Measurements from ENCODE around the gene ITPKB.
"Not testable (repeated sequence)": the region's sequence is repeated elsewhere in the genome, so short reads cannot be mapped to it uniquely, and the experiment has no call there.

The ITPKB gene

GRCh38 chr1:226736001-226736907 is 2.8 kb downstream of the ITPKB start:
- peak in 37 of 42 donors; percentile 31 to 87 (median 65) for DNase-seq
- intact Hi-C loops (cut with DNase I) = loop anchor here (2.0 to 5.0 kb wide), 4 partner anchors 33 to 201 kb away; no protein-coding TSS in a partner anchor

GRCh38 chr1:226735576-226735975 is 3.5 kb downstream of the ITPKB start:
- peak in 1 of 42 donors; percentile 12 for DNase-seq
- intact Hi-C loops (cut with DNase I) = loop anchor here (5.0 kb wide), 3 partner anchors 87 to 202 kb away; no protein-coding TSS in a partner anchor

DNA sequence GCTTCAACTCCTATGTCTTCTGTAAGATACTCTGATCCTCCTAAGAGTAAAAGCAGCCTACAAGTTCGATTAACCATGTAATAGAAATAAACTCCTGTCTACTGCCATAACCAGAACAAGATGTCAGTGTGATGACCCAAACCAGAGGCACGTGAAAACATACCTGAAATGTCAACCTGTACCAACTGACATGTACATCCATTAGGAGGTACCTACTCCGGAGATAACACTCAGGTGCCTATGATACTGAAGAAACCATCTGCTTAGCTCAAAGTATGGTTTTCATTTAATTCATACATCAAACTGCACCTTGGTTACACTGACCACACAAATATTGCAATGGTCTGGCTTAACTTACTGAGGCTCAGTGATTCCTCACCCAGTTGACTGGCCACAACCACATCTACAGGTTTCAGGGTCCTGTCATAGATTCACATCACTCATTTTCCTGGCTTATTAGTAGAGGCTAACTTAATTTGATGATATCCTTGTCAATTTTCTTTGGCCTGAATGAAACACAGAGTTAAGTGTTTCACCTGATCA is 4.4 kb downstream of the ITPKB start:
- intact Hi-C loops (cut with DNase I) = loop anchor here (5.0 kb wide), 3 partner anchors 88 to 203 kb away; no protein-coding TSS in a partner anchor
- DNase-seq = no peak

GRCh38 chr1:226733876-226734275 is 5.2 kb downstream of the ITPKB start:
- intact Hi-C loops (cut with DNase I) = no loop called here
- DNase-seq = no peak

DNA sequence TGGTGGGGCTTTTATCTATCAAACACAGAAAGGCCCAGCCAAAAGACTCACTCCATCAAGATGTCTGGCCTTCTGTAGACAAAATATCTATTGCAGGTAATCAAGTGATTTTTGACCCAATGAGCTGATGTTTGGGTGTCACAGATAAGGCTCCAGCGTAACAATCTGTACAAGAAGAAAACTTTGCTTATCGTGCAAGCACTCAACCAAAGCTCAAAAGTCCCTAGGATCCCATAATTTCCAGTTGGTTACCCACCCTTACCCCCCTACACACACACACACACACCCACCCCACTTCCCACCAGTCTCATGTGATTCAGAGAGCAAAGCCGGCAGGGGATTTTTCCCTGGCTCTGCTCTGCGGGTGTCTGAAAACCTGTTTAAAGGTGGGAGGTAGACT is 5.8 kb downstream of the ITPKB start:
- intact Hi-C loops (cut with DNase I) = no loop called here
- DNase-seq = peak in 1 of 42 donors; percentile 5

DNA sequence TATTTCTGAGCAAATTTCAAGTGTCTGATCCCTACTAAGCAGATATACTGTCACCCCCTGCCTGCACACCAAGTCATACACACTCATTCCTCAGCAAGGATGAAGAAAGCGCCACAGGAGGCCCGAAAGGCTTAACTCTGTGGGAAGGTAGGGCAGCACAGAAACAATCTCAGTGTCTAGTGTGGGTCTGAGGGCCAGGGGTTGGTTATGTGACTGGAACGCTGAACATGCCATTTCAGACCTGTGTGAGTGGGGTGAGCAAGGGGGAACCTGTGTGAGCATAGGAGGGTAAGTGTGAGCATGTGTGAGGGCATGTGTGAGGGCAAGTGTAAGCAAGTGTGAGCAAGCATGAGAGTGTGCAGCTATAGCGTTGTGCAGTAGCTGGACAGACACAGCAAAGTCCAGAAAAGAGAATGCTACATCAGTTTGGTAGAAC is 6.2 kb downstream of the ITPKB start:
- peak in 1 of 42 donors; percentile 13 for DNase-seq
- intact Hi-C loops (cut with DNase I) = no loop called here

- DNase-seq = no peak
- intact Hi-C loops (cut with DNase I) = no loop called here
Observed at GRCh38 chr1:226731257-226731893, 7.7 kb downstream of the ITPKB start.

GRCh38 chr1:226730836-226731235 is 8.2 kb downstream of the ITPKB start:
- intact Hi-C loops (cut with DNase I) = no loop called here
- DNase-seq = no peak

DNA sequence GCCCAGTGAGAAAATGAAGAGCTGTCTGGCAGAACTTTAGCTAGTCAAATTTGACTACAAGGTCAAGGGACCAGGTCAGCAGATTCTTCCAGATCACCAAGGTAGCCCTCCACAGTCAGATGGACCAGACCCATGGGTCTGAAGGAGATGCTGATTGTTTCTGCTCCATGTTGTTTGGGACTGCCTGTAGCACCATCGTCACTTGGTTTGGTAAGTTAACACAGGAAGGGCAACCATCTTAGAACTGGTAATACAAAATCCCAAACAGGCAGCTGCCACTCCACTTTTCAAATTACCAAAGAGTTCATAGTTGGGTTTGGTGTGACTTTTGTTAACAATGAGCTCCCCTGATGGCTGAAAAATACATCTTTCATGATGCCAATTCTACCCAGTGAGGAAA is 9.0 kb downstream of the ITPKB start:
- intact Hi-C loops (cut with DNase I) = no loop called here
- DNase-seq = no peak

DNA sequence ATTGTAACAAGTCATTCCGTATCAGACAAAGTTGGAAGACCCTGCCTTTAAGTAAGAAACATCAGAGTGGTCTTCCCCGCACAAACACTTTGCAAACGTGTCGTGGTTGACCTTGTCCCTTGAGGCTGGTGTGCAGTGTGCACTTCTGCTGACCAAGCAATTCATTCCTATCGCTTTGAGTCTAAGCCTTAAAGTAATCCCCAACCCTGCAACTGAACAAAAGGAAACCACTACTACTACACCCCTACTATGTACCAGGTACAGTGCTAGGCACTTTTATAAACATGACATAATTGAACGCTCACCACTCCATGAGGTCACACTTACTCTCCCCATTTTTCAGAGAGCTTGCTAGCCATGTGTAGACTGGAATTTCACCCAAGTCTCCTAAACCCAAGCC is 10.6 kb downstream of the ITPKB start:
- intact Hi-C loops (cut with DNase I) = no loop called here
- DNase-seq = no peak

GRCh38 chr1:226725897-226726267 is 13.2 kb downstream of the ITPKB start:
- DNase-seq = no peak
- intact Hi-C loops (cut with DNase I) = no loop called here

DNA sequence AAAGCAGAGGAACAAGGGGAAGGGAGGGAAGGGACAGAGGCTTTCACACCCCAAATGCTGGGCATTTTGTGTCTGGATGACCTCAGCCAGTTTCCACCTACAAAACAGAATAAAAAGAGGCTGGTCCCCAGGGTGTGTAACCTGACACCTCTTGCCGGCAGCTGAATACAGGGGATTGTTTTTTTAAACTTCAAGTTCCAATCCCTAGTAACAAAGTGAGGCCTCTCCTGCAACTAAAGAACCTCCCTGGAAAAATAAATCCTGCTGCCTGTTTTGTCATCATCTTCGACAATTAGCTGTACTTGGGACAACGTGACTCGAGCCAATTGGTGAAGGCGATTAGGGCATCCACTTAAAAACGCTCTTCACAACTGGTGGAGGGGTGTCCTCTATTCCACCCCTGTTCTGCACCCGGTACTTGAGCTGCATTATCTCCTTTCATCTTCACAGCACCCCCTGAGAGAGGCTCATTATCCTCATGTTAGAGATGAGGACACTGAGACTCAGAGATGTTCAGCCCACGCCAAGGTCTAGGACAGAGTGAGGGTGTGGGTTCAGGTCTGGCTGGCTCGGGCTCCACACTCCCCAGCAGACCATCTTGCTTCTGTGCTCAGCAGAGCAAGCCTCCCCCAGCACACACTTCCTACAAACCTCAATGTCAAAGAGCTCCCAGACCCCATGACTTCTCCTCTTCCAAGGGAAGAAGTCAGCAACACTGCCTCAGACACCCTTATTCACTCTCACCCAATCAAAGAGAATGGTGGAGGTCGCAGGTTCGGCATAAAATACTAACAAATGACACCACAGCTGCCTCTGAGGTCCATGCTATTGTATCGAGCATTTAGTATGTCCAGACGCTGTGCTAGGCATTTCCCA is 15.2 kb downstream of the ITPKB start:
- intact Hi-C loops (cut with DNase I) = no loop called here

GRCh38 chr1:226722901-226723656 is 16.0 kb downstream of the ITPKB start:
- intact Hi-C loops (cut with DNase I) = no loop called here
- peak in 1 of 42 donors; percentile 15 for DNase-seq

More for the DNA sequence above, 15.2 kb downstream of the ITPKB start:
- DNase-seq = no peak

DNA sequence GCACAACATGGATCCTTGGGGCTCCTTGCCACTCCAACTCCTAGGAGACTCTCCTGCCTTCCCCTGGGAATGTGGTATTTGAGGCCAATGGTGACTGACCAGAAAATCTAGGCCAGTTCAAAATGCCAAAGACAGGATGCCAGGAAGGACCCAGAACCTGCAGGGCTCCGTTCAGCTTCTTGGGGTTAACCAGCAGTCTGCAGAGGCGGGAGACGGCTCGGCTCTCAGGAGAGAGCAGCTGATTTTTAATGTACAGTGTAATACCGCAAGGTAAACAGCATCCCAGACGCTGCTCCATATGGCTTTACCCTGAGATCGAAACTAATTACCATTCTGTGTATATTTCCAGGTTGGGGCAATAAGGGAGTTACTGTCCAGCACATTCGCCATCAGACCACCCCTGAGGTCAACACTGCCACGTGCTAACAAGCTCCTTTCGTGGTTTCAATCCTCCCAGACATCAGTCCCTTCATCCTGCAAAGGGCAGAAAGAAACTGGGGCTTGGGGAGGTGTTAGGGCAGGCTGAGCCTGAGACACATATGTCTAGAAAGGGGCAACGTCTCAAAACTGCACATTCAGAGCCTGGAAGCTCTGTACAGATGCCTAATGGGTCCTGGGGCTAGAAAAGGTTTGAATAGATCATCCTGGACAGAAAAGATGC is 16.7 kb downstream of the ITPKB start:
- peak in 6 of 42 donors; percentile 15 to 59 (median 45) for DNase-seq
- intact Hi-C loops (cut with DNase I) = no loop called here

GRCh38 chr1:226720574-226720973 is 18.5 kb downstream of the ITPKB start:
- intact Hi-C loops (cut with DNase I) = not testable (repeated sequence)
- peak in 1 of 42 donors; percentile 15 for DNase-seq

DNA sequence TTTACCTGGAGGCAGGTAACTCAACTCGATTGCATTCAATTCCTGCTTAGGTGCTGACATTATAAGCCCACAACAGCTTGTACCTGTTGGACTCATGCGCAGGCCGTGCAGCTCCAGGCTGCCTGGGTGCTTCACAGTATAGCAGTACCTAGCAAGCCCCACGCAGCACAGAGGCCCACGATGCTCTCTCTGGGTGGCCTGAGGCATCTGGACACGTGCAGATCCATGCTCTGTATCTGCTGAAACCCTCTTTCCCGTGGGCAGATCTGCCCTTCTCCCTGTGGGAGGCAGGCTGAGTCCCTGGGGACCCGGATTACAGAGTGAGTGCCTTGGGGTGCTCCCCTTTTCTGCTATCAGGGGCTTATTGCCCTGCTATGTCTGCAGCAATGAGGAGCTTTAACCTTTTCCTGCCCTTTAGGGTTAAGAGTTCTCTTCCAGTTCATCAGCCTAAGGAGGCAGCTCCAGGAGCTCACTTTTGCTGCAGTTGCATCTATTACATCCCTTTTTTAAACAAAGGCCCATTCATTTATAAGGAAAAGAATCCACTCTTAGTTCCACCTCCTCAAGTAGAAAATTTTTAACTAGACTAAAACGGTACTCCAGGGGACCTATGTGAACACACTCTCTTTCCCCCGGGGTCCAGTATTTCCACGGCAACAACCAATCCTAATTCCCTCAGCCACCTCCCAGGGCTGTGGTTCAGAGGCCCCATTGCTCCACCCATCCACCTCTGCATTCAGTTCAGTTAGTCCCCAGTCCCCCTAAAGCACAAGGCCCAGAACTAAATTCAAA is 19.3 kb downstream of the ITPKB start:
- peak in 1 of 42 donors; percentile 16 for DNase-seq
- intact Hi-C loops (cut with DNase I) = no loop called here
